MCF 10A (cell line): ENCODE results near the gene DISP3. TPM values are rescaled to one million over a fixed set of nuclear protein-coding genes. Genes with fewer than 3 reads are reported as not detected.

Experiments used
- BruUV-seq: library from RNA; stranded (reverse); fragments of 400-500 nt; replicated peaks from 2 replicates; lab custom pipeline; 2021; lab: Mats Ljungman, UMichigan
- CTCF ChIA-PET: fragments of 300-600 bp; sonication (Branson Sonifier 250); formaldehyde crosslinking; extraction: SDS; loops from one replicate; lab custom pipeline; 2021; ENCODE audit warnings: antibody characterized with exemption, inconsistent platforms; lab: Yijun Ruan, JAX
- POLR2A ChIA-PET: fragments of 300-600, 350-650 bp; sonication (Branson Sonifier 250); formaldehyde crosslinking; extraction: SDS; loops from one replicate; lab custom pipeline; 2020; ENCODE audit warnings: antibody characterized with exemption, inconsistent platforms; lab: Yijun Ruan, JAX
- DNase-seq: peaks from one replicate; pipeline ENCODE4 v3.0.0-alpha.2; 2018; ENCODE audit not compliant: unreplicated experiment
- H3K27ac Mint-ChIP-seq: one replicate; pipeline ENCODE4 v1.8.0; 2022; ENCODE audit warnings: mild to moderate bottlenecking, low read depth, mixed read lengths; ENCODE audit not compliant: unreplicated experiment
- H3K27me3 Mint-ChIP-seq: one replicate; pipeline ENCODE4 v1.8.0; 2022; ENCODE audit warnings: mixed read lengths; ENCODE audit not compliant: insufficient read depth, unreplicated experiment
- H3K36me3 Mint-ChIP-seq: one replicate; pipeline ENCODE4 v1.8.0; 2022; ENCODE audit warnings: mild to moderate bottlenecking, moderate library complexity, mixed read lengths; ENCODE audit not compliant: insufficient read depth, unreplicated experiment
- H3K4me1 Mint-ChIP-seq: one replicate; pipeline ENCODE4 v1.8.0; 2022; ENCODE audit warnings: mixed read lengths; ENCODE audit not compliant: insufficient read depth, unreplicated experiment
- H3K4me3 Mint-ChIP-seq: one replicate; pipeline ENCODE4 v1.8.0; 2022; ENCODE audit warnings: mild to moderate bottlenecking, moderate library complexity, mixed read lengths; ENCODE audit not compliant: unreplicated experiment
- H3K9me3 Mint-ChIP-seq: one replicate; pipeline ENCODE4 v1.8.0; 2022; ENCODE audit warnings: mixed read lengths; ENCODE audit not compliant: unreplicated experiment
- intact Hi-C: fragments of 100-400 bp; cut with micrococcal nuclease; formaldehyde crosslinking; loops from 2 replicates; pipeline ENCODE4 v1.14.1; 2022
- total RNA-seq: library from RNA; stranded (reverse); gene quantifications from 2 replicates; pipeline ENCODE4 v1.2.3, GENCODE V29; 2022
- TF ChIP-seq, protein P1 (sequence below): fragments of 200-600 bp; IDR thresholded peaks from one replicate; pipeline ENCODE4 v1.8.0; 2022; ENCODE audit warnings: antibody characterized with exemption, mild to moderate bottlenecking; ENCODE audit not compliant: unreplicated experiment

The DISP3 gene
- total RNA-seq, 1 experiment from 2014 or later = 0.09 TPM

- intact Hi-C loops = no loop called here
- H3K4me3 Mint-ChIP-seq = no peak overlapping the region
- DNase-seq = no peak
- peaks cover 13% of the 10 kb centered on the region for H3K27me3 Mint-ChIP-seq
- H3K4me1 Mint-ChIP-seq = peaks cover 17% of the 10 kb centered on the region
- no TSS peak for BruUV-seq
- POLR2A ChIA-PET = no interaction called here
- CTCF ChIA-PET = interaction anchor here (1.4 kb wide), 1 partner anchor 21 kb away, joined by 4 read pairs; no protein-coding TSS in a partner anchor
- no peaks in the 10 kb centered on the region for H3K36me3 Mint-ChIP-seq
- H3K9me3 Mint-ChIP-seq = no peaks in the 10 kb centered on the region
- TF ChIP-seq, protein P1, sequence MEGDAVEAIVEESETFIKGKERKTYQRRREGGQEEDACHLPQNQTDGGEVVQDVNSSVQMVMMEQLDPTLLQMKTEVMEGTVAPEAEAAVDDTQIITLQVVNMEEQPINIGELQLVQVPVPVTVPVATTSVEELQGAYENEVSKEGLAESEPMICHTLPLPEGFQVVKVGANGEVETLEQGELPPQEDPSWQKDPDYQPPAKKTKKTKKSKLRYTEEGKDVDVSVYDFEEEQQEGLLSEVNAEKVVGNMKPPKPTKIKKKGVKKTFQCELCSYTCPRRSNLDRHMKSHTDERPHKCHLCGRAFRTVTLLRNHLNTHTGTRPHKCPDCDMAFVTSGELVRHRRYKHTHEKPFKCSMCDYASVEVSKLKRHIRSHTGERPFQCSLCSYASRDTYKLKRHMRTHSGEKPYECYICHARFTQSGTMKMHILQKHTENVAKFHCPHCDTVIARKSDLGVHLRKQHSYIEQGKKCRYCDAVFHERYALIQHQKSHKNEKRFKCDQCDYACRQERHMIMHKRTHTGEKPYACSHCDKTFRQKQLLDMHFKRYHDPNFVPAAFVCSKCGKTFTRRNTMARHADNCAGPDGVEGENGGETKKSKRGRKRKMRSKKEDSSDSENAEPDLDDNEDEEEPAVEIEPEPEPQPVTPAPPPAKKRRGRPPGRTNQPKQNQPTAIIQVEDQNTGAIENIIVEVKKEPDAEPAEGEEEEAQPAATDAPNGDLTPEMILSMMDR = no peak
- no peak overlapping the region for H3K27ac Mint-ChIP-seq
Measured at GRCh38 chr1:11570821-11571380, 91.9 kb downstream of the DISP3 start.

GRCh38 chr1:11571906-11572616 is 93.1 kb downstream of the DISP3 start:
- no TSS peak for BruUV-seq
- intact Hi-C loops = no loop called here

DNA sequence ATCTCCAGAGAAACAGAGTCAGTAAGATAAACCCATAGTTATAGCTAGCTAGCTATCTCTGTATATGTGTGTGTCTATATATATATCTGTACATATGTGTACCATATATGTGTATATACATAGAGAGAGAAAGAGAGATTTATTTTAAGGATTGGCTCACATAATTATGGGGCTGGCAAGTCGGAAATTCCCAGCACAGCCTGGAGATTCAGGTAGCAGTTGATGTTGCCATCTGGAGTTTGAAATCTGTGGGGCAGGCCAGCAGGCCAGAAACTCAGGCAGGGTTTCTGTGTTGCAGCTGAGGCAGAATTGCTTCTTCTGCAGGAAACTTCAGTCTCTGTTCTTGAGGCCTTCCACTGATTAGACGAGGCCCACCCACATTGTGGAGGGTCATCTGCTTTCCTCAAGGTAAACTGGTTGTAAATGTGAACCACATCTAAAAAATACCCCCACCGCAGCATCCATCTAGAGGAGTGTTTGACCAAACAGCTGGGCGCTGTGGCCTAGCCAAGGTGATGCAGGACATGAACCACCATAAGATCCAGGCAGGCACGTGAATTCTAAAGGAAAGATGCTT is 94.2 kb downstream of the DISP3 start:
- no TSS peak for BruUV-seq
- Mint-ChIP-seq H3K4me3 (no peak overlapping the region), H3K27me3 (no peaks in the 10 kb centered on the region), H3K4me1 (peaks cover 13% of the 10 kb centered on the region), H3K9me3 (no peaks in the 10 kb centered on the region), H3K36me3 (no peaks in the 10 kb centered on the region), H3K27ac (no peak overlapping the region)
- CTCF ChIA-PET = interaction anchor here (0.6 kb wide), 1 partner anchor 102 kb away, joined by 3 read pairs; no protein-coding TSS in a partner anchor
- no peak for DNase-seq
- POLR2A ChIA-PET = no interaction called here
- intact Hi-C loops = no loop called here
- TF ChIP-seq, protein P1 = no peak

More at GRCh38 chr1:11571906-11572616, 93.1 kb downstream of the DISP3 start:
- no peak overlapping the region for H3K27ac Mint-ChIP-seq
- ChIA-PET CTCF (interaction anchor here (1.0 to 1.4 kb wide), 2 partner anchors 13 to 22 kb away, joined by 3 to 4 read pairs; no protein-coding TSS in a partner anchor), POLR2A (no interaction called here)
- H3K27me3 Mint-ChIP-seq = peaks cover 9% of the 10 kb centered on the region
- no peak overlapping the region for H3K4me3 Mint-ChIP-seq
- no peaks in the 10 kb centered on the region for H3K36me3 Mint-ChIP-seq
- TF ChIP-seq, protein P1 = peak; percentile 14
- peak; percentile 11 for DNase-seq
- H3K9me3 Mint-ChIP-seq = no peaks in the 10 kb centered on the region
- H3K4me1 Mint-ChIP-seq = peaks cover 17% of the 10 kb centered on the region

DNA sequence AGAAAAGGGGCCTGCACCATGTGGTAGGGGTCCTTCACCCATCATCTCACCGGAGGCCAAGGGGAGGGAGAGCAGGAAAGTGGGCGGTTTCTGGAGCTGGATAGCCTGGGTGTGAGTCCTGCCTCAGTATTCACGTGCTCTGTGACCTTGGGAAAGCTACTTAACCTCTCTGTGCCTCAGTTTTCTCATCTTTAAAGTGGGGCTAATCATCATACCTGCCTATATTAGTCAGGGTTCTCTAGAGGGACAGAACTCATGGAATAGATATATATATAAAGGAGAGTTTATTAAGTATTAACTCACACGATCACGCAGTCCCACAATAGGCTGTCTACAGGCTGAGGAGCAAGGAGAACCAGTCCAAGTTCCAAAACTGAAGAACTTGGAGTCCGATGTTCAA is 96.6 kb downstream of the DISP3 start:
- H3K36me3 Mint-ChIP-seq = no peaks in the 10 kb centered on the region
- POLR2A ChIA-PET = no interaction called here
- TF ChIP-seq, protein P1 = no peak
- CTCF ChIA-PET = no interaction called here
- H3K27me3 Mint-ChIP-seq = peaks cover 20% of the 10 kb centered on the region
- H3K4me1 Mint-ChIP-seq = no peaks in the 10 kb centered on the region
- intact Hi-C loops = no loop called here
- H3K9me3 Mint-ChIP-seq = no peaks in the 10 kb centered on the region
- no peak overlapping the region for H3K27ac Mint-ChIP-seq
- BruUV-seq = no TSS peak
- no peak overlapping the region for H3K4me3 Mint-ChIP-seq
- DNase-seq = no peak
